Measurements from ENCODE around the gene C11orf54. TPM values are rescaled to one million over a fixed set of nuclear protein-coding genes. Genes with fewer than 3 reads are reported as not detected.

C11orf54 gene
- polyA plus RNA-seq, 1 donor (not counting 4 experiments of a cell fraction or from before 2014, with no cell fraction given), result 11.9 TPM

GRCh38 chr11:93737904-93738612 is 3.4 kb upstream of the C11orf54 start:
- Histone ChIP-seq H3K27me3 (ENCODE audit: control insufficient read depth, extremely low read depth, insufficient read depth, low read length) (no peaks in the 10 kb centered on the region), H3K36me3 (ENCODE audit: control insufficient read depth in 2 of 2, extremely low read depth in 1 of 2, insufficient read depth in 2 of 2, low read length in 2 of 2) (peaks cover 24 to 55% of the 10 kb centered on the region in 2 experiments), H2AFZ (ENCODE audit: control insufficient read depth, low read length) (no peak overlapping the region), H3K9ac (ENCODE audit: control insufficient read depth, extremely low read depth, insufficient read depth, low read length) (peak overlapping the region; percentile 98), H3K27ac (ENCODE audit: control insufficient read depth, insufficient read depth, low read length) (peak overlapping the region; percentile 92), H3K4me2 (ENCODE audit: control insufficient read depth, extremely low read depth, insufficient read depth, low read depth, low read length) (peak overlapping the region; percentile 92), H3K4me1 (ENCODE audit: control insufficient read depth, extremely low read depth, insufficient read depth, low read length) (peaks cover 27% of the 10 kb centered on the region), H3K79me2 (ENCODE audit: control insufficient read depth, insufficient read depth, low read length) (peaks cover 76% of the 10 kb centered on the region), H4K20me1 (ENCODE audit: control insufficient read depth, extremely low read depth, insufficient read depth, low read length) (peaks cover 35% of the 10 kb centered on the region), H3K9me1 (ENCODE audit: control insufficient read depth, extremely low read depth, insufficient read depth, low read length) (no peaks in the 10 kb centered on the region), H3K4me3 (ENCODE audit: control insufficient read depth in 2 of 3, extremely low read depth in 1 of 3, insufficient read depth in 2 of 3, low read depth in 1 of 3, low read length in 3 of 3) (peak overlapping the region; percentile 76 to 92 (median 87)), H3K9me3 (ENCODE audit: control insufficient read depth, low read depth, low read length) (no peaks in the 10 kb centered on the region)
- TF ChIP-seq, protein P1, sequence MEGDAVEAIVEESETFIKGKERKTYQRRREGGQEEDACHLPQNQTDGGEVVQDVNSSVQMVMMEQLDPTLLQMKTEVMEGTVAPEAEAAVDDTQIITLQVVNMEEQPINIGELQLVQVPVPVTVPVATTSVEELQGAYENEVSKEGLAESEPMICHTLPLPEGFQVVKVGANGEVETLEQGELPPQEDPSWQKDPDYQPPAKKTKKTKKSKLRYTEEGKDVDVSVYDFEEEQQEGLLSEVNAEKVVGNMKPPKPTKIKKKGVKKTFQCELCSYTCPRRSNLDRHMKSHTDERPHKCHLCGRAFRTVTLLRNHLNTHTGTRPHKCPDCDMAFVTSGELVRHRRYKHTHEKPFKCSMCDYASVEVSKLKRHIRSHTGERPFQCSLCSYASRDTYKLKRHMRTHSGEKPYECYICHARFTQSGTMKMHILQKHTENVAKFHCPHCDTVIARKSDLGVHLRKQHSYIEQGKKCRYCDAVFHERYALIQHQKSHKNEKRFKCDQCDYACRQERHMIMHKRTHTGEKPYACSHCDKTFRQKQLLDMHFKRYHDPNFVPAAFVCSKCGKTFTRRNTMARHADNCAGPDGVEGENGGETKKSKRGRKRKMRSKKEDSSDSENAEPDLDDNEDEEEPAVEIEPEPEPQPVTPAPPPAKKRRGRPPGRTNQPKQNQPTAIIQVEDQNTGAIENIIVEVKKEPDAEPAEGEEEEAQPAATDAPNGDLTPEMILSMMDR (optimal IDR thresholded peaks at IDR 0.05 in 1 of 3, IDR thresholded peaks at IDR 0.05 in 1 of 3, conservative IDR thresholded peaks at IDR 0.05 in 1 of 3; ENCODE audit: extremely low read depth in 1 of 3, insufficient read depth in 2 of 3, low read length in 3 of 3), result no peak
- no peak for TF ChIP-seq EZH2 (IDR thresholded peaks at IDR 0.05; ENCODE audit: low read length)
- dilution Hi-C loops (cut with MboI; ENCODE audit: extremely low pct_ligation_motif_present, low sequenced_read_pairs), result no loop called here
- FAIRE-seq, result no peak
- no peak for DNase-seq (ENCODE audit: low read depth, low spot score)

- no peak for FAIRE-seq
- Histone ChIP-seq H3K79me2 (ENCODE audit: control insufficient read depth, insufficient read depth, low read length) (peaks cover 70% of the 10 kb centered on the region), H3K9ac (ENCODE audit: control insufficient read depth, extremely low read depth, insufficient read depth, low read length) (peak overlapping the region; percentile 98), H4K20me1 (ENCODE audit: control insufficient read depth, extremely low read depth, insufficient read depth, low read length) (peaks cover 29% of the 10 kb centered on the region), H3K27me3 (ENCODE audit: control insufficient read depth, extremely low read depth, insufficient read depth, low read length) (no peaks in the 10 kb centered on the region), H3K36me3 (ENCODE audit: control insufficient read depth in 2 of 2, extremely low read depth in 1 of 2, insufficient read depth in 2 of 2, low read length in 2 of 2) (peaks cover 19 to 49% of the 10 kb centered on the region in 2 experiments), H3K27ac (ENCODE audit: control insufficient read depth, insufficient read depth, low read length) (peak overlapping the region; percentile 92), H3K4me2 (ENCODE audit: control insufficient read depth, extremely low read depth, insufficient read depth, low read depth, low read length) (peak overlapping the region; percentile 92), H3K4me1 (ENCODE audit: control insufficient read depth, extremely low read depth, insufficient read depth, low read length) (peaks cover 27% of the 10 kb centered on the region), H3K9me3 (ENCODE audit: control insufficient read depth, low read depth, low read length) (no peaks in the 10 kb centered on the region), H3K4me3 (ENCODE audit: control insufficient read depth in 2 of 3, extremely low read depth in 1 of 3, insufficient read depth in 2 of 3, low read depth in 1 of 3, low read length in 3 of 3) (peak overlapping the region; percentile 76 to 92 (median 87)), H2AFZ (ENCODE audit: control insufficient read depth, low read length) (no peak overlapping the region), H3K9me1 (ENCODE audit: control insufficient read depth, extremely low read depth, insufficient read depth, low read length) (no peaks in the 10 kb centered on the region)
- DNase-seq (ENCODE audit: low read depth, low spot score), result no peak
- TF ChIP-seq EZH2 (IDR thresholded peaks at IDR 0.05; ENCODE audit: low read length), result no peak
- TF ChIP-seq, protein P1 (optimal IDR thresholded peaks at IDR 0.05 in 1 of 3, IDR thresholded peaks at IDR 0.05 in 1 of 3, conservative IDR thresholded peaks at IDR 0.05 in 1 of 3; ENCODE audit: extremely low read depth in 1 of 3, insufficient read depth in 2 of 3, low read length in 3 of 3), result no peak
- dilution Hi-C loops (cut with MboI; ENCODE audit: extremely low pct_ligation_motif_present, low sequenced_read_pairs), result no loop called here
These were observed 2.8 kb upstream of the C11orf54 start for GRCh38 chr11:93738647-93739081.

Measured in keratinocyte (primary cell).